Gastrocnemius medialis (tissue), 4 donors: ENCODE data around the gene SEC61A1. TPM values are rescaled to one million over a fixed set of nuclear protein-coding genes. Genes with fewer than 3 reads are reported as not detected.
A peak's percentile ranks its signal among the peaks of the same experiment; 100 is the strongest.

Experiments used
- ATAC-seq, 2 donors: fragments of 150-250 bp; one replicate each; pipeline ENCODE4 v1.9.1; 2016
- DNase-seq, 2 donors: peaks; one replicate each; pipeline ENCODE4 v3.0.0-alpha.2; 2019
- H3K27ac ChIP-seq, 4 donors: fragments of 200-600 bp; sonication (generic); 1 replicate in 1 of 4; 2 replicates in 3 of 4; pipeline ENCODE4 v1.5.1; 2016 to 2018; ENCODE audit warnings: mild to moderate bottlenecking in 2 of 4, moderate library complexity in 1 of 4
- H3K27me3 ChIP-seq, 3 donors: fragments of 200-600 bp; sonication (generic) in 2 of 3; 1 replicate in 1 of 3; 2 replicates in 2 of 3; pipeline versions ENCODE4 v1.5.1 to v1.6.0; 2016 to 2019; ENCODE audit warnings: mild to moderate bottlenecking in 1 of 3, moderate library complexity in 1 of 3
- H3K36me3 ChIP-seq, 2 donors: fragments of 200-600 bp; sonication (generic) in 1 of 2; one replicate each; pipeline ENCODE4 v1.5.1; 2017 to 2018
- H3K4me1 ChIP-seq, 2 donors: fragments of 200-600 bp; sonication (generic) in 1 of 2; one replicate each; pipeline ENCODE4 v1.5.1; 2016 to 2017; ENCODE audit warnings: mild to moderate bottlenecking in 2 of 2
- H3K4me3 ChIP-seq, 4 donors: fragments of 200-600 bp; sonication (generic) in 3 of 4; 1 replicate in 1 of 4; 2 replicates in 3 of 4; pipeline ENCODE4 v1.5.1; 2016 to 2019; ENCODE audit warnings: mild to moderate bottlenecking in 2 of 4
- H3K9me3 ChIP-seq, 3 donors: fragments of 200-600 bp; sonication (generic) in 2 of 3; 1 replicate in 1 of 3; 2 replicates in 2 of 3; pipeline ENCODE4 v1.5.1; 2016 to 2019
- POLR2A ChIP-seq, 2 donors: fragments of 450-650 bp; IDR thresholded peaks; one replicate each; pipeline ENCODE4 v1.6.1; 2017; ENCODE audit warnings: antibody characterized with exemption in 2 of 2, mild to moderate bottlenecking in 2 of 2, moderate library complexity in 2 of 2
- in situ Hi-C, 4 donors: fragments of 200-750 bp; cut with MboI; loops; one replicate each; pipeline versions ENCODE4 v1.15.0 to v1.8.0; 2017; ENCODE audit warnings: low sequenced_read_pairs in 4 of 4
- intact Hi-C: fragments of 100-400 bp; cut with DNase I; formaldehyde crosslinking; loops from one replicate; pipeline ENCODE4 v1.15.1; 2023; ENCODE audit warnings: low total_unique reads
- total RNA-seq, 4 donors: library from RNA; depleted of rRNA; stranded (reverse); fragments of >200 nt; gene quantifications; one replicate each; pipeline versions ENCODE4 v1.1.0 to v1.2.3, GENCODE V29; 2016
- TF ChIP-seq, protein P1 (sequence below), 5 experiments: fragments of 450-650 bp in 3 of 5; fragments of 200-600 bp in 2 of 5; sonication (generic) in 2 of 5; IDR thresholded peaks in 4 of 5; conservative IDR thresholded peaks in 1 of 5; 1 replicate in 4 of 5; 2 replicates in 1 of 5; pipeline ENCODE4 v1.5.1; 2016 to 2019; ENCODE audit warnings: antibody characterized with exemption in 5 of 5, mild to moderate bottlenecking in 3 of 5, moderate library complexity in 3 of 5

SEC61A1 gene
- total RNA-seq, 4 donors from 2014 or later: 81.6 to 135 (median 106) TPM

- Histone ChIP-seq H3K9me3 (no peaks in the 10 kb centered on the region), H3K27ac (peak overlapping the region in 2 of 4 donors; percentile 8 to 31), H3K4me3 (no peak overlapping the region), H3K27me3 (no peaks in the 10 kb centered on the region), H3K36me3 (no peaks in the 10 kb centered on the region), H3K4me1 (peaks cover 10 to 25% of the 10 kb centered on the region in 2 donors)
- in situ Hi-C loops (loop anchor here in 3 of 4 donors (25.0 kb wide), 2 partner anchors 403 to 528 kb away; partner anchors contain the start of gene GATA2 (in 1 of the 3)), intact Hi-C loops (no loop called here)
- ATAC-seq: peak; percentile 66 to 67
- DNase-seq: no peak
- TF ChIP-seq, protein P1, sequence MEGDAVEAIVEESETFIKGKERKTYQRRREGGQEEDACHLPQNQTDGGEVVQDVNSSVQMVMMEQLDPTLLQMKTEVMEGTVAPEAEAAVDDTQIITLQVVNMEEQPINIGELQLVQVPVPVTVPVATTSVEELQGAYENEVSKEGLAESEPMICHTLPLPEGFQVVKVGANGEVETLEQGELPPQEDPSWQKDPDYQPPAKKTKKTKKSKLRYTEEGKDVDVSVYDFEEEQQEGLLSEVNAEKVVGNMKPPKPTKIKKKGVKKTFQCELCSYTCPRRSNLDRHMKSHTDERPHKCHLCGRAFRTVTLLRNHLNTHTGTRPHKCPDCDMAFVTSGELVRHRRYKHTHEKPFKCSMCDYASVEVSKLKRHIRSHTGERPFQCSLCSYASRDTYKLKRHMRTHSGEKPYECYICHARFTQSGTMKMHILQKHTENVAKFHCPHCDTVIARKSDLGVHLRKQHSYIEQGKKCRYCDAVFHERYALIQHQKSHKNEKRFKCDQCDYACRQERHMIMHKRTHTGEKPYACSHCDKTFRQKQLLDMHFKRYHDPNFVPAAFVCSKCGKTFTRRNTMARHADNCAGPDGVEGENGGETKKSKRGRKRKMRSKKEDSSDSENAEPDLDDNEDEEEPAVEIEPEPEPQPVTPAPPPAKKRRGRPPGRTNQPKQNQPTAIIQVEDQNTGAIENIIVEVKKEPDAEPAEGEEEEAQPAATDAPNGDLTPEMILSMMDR (IDR thresholded peaks at IDR 0.05 in 4 of 5, conservative IDR thresholded peaks at IDR 0.05 in 1 of 5): no peak
- no peak for TF ChIP-seq POLR2A (IDR thresholded peaks at IDR 0.05)
Observed at GRCh38 chr3:128083980-128084674, 31.9 kb downstream of the SEC61A1 start.

- intact Hi-C loops (no loop called here), in situ Hi-C loops (loop anchor here in 3 of 4 donors (25.0 kb wide), 2 partner anchors 403 to 528 kb away; partner anchors contain the start of gene GATA2 (in 1 of the 3))
- H3K9me3 ChIP-seq: no peaks in the 10 kb centered on the region
- peak in 1 of 2 donors; percentile 13 for ATAC-seq
- no peak overlapping the region for H3K4me3 ChIP-seq
- H3K27ac ChIP-seq: peak overlapping the region in 2 of 4 donors; percentile 8 to 31
- TF ChIP-seq, protein P1 (IDR thresholded peaks at IDR 0.05 in 4 of 5, conservative IDR thresholded peaks at IDR 0.05 in 1 of 5): no peak
- TF ChIP-seq POLR2A (IDR thresholded peaks at IDR 0.05): no peak
- no peaks in the 10 kb centered on the region for H3K27me3 ChIP-seq
- peaks cover 10 to 25% of the 10 kb centered on the region in 2 donors for H3K4me1 ChIP-seq
- no peak for DNase-seq
- no peaks in the 10 kb centered on the region for H3K36me3 ChIP-seq
Observed at GRCh38 chr3:128084675-128085021, 32.4 kb downstream of the SEC61A1 start.

GRCh38 chr3:128089135-128089534 is 36.9 kb downstream of the SEC61A1 start:
- H3K27ac ChIP-seq: no peak overlapping the region
- peaks cover 8 to 18% of the 10 kb centered on the region in 2 donors for H3K4me1 ChIP-seq
- ATAC-seq: no peak
- peaks cover 0 to 7% of the 10 kb centered on the region in 2 donors for H3K36me3 ChIP-seq
- no peak for DNase-seq
- H3K9me3 ChIP-seq: no peaks in the 10 kb centered on the region
- H3K27me3 ChIP-seq: no peaks in the 10 kb centered on the region
- no peak overlapping the region for H3K4me3 ChIP-seq
- in situ Hi-C loops: loop anchor here in 3 of 4 donors (25.0 kb wide), 2 partner anchors 398 to 523 kb away; partner anchors contain the start of gene GATA2 (in 1 of the 3)
- intact Hi-C loops: no loop called here
- TF ChIP-seq, protein P1 (IDR thresholded peaks at IDR 0.05 in 4 of 5, conservative IDR thresholded peaks at IDR 0.05 in 1 of 5): no peak
- TF ChIP-seq POLR2A (IDR thresholded peaks at IDR 0.05): no peak

DNA sequence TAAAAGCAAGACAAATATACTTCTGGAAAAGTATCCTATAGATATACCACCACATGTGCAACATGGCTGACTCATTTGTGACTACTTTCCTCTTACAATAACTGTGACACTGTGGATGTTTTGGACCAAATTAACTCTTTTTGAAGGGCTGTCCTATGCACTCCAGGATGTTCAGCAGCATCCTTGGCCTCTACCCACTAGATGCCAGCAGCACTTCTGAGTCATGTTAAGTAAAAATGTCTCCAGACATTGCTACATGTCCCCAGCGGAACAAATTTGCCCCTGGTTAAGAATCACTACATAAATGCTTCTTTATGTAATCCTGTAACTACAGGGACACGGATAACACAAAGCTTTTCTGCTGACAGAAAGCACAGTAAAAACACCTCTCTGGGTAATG is 39.3 kb downstream of the SEC61A1 start:
- DNase-seq: no peak
- Histone ChIP-seq H3K9me3 (no peaks in the 10 kb centered on the region), H3K36me3 (peaks cover 0 to 7% of the 10 kb centered on the region in 2 donors), H3K27me3 (no peaks in the 10 kb centered on the region), H3K27ac (no peak overlapping the region), H3K4me1 (peaks cover 4 to 6% of the 10 kb centered on the region in 2 donors), H3K4me3 (no peak overlapping the region)
- intact Hi-C loops: loop anchor here (10.0 kb wide), 1 partner anchor 233 kb away; no protein-coding TSS in a partner anchor
- no peak for TF ChIP-seq POLR2A (IDR thresholded peaks at IDR 0.05)
- TF ChIP-seq, protein P1 (IDR thresholded peaks at IDR 0.05 in 4 of 5, conservative IDR thresholded peaks at IDR 0.05 in 1 of 5): no peak
- in situ Hi-C loops: loop anchor here (10.0 to 25.0 kb wide), 3 partner anchors 396 to 521 kb away; partner anchors contain the start of gene GATA2 (in 1 of the 4)
- no peak for ATAC-seq
